Islet of Langerhans (tissue), 1 donor: ENCODE data around the gene DHX8.

ENCODE experiments used
- FAIRE-seq: peaks from one replicate; lab custom pipeline; 2011; peaks lifted over from hg19 to GRCh38; lab: Jason Lieb, UNC

The DHX8 gene

GRCh38 chr17:43526886-43527648, 43.3 kb downstream of the DHX8 start:
- FAIRE-seq = no peak

DNA sequence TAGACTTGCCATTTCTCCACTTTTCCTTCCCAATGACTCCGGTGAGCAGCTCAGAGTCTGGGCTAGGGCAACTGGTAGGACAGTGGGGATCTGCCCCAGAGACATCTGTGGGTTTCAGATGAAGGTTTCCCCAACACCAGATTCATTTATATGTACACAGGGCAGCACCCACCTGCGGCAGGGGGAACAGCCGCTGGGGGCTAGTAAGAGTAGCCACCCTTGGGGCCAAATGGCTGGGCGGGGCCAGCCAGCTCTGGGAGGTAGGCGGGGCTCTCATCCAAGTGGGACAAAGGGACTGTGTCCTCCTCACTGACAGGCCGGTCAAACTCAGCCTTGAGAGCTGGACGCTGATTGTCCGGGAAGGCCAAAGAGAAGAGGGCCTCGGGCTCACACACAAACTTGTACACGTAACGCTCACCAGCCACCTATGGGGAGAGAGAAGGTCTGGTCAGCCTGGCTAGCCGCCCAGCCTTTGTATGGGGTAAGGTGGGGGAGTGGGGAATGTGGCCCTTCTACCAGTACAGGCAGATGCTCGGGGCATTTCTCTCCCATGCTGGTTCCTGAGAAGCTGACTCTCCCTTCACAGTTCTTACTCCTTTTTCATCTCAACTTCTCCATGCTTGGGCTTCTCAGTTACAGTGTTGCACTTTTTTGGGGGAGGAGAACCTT, 44.7 kb downstream of the DHX8 start:
- no peak for FAIRE-seq

- FAIRE-seq = no peak
These were observed 45.4 kb downstream of the DHX8 start for GRCh38 chr17:43528988-43529814.

DNA sequence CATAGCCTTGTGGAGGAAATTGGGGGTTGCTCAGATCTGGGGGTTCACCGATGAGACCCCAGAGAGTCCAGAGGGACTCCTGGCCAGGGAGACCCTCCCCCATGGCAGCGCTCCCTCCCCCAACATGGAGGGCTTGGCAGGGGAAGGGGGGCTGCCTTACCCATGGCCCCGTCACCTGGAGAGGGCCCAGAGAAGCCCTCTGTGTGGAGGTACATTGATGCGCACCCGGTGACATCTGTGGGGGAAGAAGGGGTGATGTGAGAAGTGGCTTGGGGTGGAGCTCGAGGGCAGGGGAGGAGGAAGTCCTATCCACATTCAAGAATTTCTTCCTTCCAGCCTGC, 46.1 kb downstream of the DHX8 start:
- no peak for FAIRE-seq

DNA sequence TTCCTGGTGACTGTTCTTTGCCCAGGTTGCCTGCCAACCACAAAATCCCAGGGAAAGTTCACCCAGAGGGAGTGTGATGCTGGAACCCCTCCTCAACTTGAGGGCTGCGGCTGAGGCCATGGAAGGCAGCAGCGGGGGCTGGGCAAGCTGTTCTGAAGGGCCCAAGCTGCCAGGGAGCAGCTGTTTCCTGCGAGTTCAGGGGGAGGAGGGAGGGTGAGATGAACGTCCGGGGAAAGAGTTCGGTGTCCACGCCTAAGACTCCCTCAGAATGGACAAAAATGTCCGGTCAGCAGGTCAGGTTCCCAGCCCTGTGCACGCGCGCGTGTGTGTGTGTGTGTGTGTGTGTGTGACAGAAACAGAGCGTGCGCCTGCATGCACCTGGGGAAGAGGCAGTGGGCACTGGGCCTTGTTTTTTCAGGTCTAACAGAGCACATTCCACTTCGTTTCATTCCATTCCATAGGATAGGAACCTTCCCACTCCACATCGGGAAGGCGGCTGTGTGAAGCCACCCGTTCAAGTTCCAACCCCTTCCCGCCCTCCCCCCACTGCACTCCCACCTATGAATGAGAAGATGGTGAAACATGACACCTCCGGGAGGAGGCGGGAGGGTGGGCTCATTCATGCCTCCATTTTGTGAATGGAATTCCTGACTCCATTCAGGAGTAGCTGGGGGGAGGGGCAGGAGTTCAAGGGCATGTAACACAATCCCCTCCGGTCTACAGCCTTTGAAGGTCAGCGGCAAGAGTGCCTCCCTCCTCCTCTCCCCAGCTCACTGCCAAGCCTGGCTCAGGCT, 46.7 kb downstream of the DHX8 start:
- FAIRE-seq = no peak

- no peak for FAIRE-seq
These were observed 47.3 kb downstream of the DHX8 start for GRCh38 chr17:43531082-43531378.

GRCh38 chr17:43531955-43532354, 48.2 kb downstream of the DHX8 start:
- FAIRE-seq = no peak

DNA sequence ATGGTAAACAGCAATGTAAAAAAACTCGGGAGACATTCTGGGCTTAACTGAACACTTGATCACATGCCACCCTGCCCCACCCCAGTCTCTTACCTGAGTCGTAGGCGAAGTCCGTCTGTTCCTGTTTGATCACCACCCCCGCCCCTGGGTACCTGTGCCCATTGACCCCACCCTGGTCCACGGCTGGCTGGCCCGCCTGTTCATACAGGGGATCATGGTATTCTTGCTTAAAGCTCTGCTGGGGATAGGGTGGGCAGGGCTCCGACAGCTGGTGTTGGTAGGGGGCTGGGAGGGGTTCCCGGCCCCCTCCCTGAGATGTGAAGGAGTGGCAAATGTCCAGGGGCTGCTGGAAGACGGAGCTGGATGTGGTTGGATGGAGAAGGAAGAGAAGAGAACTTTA, 48.8 kb downstream of the DHX8 start:
- FAIRE-seq = no peak

GRCh38 chr17:43533699-43534098, 49.9 kb downstream of the DHX8 start:
- no peak for FAIRE-seq

GRCh38 chr17:43534909-43535308, 51.1 kb downstream of the DHX8 start:
- FAIRE-seq = no peak

DNA sequence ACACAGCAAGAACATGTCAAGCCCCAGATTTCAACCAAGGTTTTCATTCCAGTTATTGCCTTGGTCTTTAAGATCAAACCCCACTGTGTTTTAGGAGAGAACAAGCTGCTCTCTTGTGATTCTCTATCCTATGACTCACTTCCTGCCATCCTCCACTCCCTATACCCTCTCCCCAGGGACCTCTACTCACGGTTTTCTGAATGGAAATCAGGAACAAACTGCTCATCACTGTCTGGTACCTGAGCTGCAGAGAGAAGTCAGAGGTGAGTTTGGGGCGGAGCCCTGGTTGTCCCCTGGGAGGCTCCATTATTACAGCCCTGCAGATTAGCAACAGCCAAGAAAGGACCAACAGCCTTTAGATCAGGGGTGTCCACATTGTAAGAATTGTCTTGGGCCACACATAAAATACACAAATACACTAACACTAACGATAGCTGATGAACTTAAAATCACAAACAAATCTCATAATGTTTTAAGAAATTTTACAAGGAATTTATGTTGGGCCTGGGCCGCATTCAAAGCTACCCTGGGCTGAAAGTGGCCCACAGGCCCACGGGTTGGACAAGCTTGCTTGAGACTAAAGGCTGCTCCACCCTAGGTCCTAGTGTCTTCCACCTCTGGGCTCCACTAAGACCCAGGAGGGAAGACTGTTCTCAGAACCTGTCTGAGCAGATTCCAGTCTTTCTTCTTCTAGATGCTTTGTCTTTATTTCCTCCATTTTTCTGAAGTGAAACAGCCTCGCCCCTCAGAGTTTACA, 52.6 kb downstream of the DHX8 start:
- FAIRE-seq = no peak

GRCh38 chr17:43540821-43541674, 57.3 kb downstream of the DHX8 start:
- no peak for FAIRE-seq

GRCh38 chr17:43542859-43543258, 59.1 kb downstream of the DHX8 start:
- no peak for FAIRE-seq

DNA sequence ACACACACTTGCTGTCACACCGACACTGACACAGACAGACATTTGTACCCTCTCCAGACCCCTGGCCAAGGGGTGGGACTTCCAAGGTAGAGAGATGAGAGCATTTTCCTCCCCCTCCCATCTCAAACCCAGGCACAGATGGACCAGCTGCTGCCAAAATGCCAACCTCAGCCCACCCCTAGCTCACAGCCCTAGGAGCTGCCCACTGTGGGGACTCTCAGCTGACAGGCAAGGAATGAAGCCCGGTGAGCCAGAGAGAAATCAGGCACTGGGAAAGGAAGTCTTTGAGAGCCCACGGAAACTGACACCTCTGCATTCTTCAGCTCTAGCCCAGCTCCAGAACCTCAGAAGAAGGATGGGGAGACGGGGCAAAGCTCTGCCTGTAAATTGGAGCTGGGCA, 59.5 kb downstream of the DHX8 start:
- no peak for FAIRE-seq

DNA sequence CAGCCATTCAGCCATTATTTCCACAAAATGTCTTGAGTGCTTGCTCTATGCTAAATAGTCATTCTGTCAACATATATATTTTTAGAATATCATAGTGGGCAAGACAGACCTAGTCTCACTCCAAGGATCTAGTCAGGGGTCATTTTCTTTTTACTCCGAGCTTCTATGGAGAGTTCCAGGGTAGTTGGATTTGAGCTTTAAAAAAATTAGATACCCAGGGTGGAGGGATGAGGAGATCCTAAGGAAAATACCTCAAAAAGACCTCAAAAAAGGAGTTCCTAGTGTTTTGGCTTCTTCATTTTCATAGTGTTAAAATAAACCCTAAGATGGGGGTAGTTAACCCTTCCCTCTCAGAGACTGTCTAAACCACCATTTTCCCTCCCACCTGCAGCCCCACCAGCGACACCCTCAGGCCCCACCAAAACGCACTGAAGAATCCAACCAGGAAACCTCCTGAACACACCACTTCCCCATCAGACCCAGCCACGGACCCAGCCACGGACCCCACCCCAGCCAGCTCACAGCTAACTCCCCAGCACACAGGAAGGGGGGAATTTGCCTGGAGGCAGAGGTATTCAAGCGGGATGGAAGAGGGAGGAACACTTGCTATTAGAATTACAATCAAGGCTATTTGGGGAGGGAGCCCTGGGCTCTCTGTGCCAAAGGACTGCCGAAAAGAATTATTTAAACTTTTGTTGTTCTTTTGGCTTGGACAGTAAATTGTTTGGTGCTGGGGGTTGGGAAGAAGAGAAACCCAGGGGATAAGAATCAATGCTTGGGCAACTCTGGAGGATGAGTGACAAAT, 60.2 kb downstream of the DHX8 start:
- no peak for FAIRE-seq

DNA sequence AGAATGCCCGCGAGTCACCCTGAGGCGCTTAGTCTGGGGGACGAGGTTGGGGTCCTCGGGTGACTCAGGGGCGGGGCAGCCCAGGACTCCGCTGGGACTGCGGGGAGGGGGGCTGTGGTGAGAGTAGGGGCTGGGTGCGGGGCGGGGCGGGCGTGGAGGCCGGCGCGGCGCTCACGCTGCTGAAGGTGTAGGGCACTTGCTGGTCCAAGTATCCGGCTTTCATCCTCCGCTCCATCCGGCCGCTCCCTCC, 61.5 kb downstream of the DHX8 start:
- no peak for FAIRE-seq

GRCh38 chr17:43546319-43547188, 62.8 kb downstream of the DHX8 start, which contains the start of gene ETV4:
TSS of gene ETV4 (minus strand) at chr17:43546340. CDS start at chr17:43545617, 723 bp downstream.
- FAIRE-seq = no peak

DNA sequence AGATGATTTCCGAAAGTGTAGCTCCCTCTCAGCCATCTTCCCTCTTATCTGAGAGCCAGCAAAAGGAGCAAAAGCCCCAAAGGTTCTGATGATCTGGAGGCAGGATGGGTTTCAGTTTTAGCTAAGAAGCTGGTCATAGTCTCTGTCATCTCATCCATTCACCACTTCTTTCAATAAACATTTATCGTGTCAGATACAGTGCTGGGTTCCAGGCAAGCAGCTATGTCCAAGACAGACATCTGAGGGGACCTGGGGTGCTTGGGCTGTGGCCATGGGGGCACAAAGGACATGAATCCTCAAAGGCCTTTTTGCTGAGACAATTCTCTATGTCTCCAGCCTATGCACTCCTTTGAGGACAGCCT, 63.4 kb downstream of the DHX8 start:
- no peak for FAIRE-seq

- FAIRE-seq = no peak
These were observed 64.0 kb downstream of the DHX8 start for GRCh38 chr17:43547659-43548256.
